Ectodermal cell (in vitro differentiated cells): ENCODE measurements around the gene ARL15.

Source experiments
- H3K27ac ChIP-seq: 2 replicates; pipeline ENCODE4 v1.7.0; 2013; ENCODE audit warnings: mild to moderate bottlenecking, low read depth, low read length; ENCODE audit not compliant: insufficient read depth, poor library complexity, severe bottlenecking
- H3K27me3 ChIP-seq: 2 replicates; pipeline ENCODE4 v1.7.0; 2013; ENCODE audit warnings: mild to moderate bottlenecking, low read length; ENCODE audit not compliant: insufficient read depth, control insufficient read depth, poor library complexity, severe bottlenecking
- H3K36me3 ChIP-seq: one replicate; pipeline ENCODE4 v1.7.0; 2013; ENCODE audit warnings: low read length; ENCODE audit not compliant: control insufficient read depth, insufficient read depth
- H3K4me1 ChIP-seq: one replicate; pipeline ENCODE4 v1.7.0; 2013; ENCODE audit warnings: low read length; ENCODE audit not compliant: control insufficient read depth, insufficient read depth
- H3K4me3 ChIP-seq: 2 replicates; pipeline ENCODE4 v1.7.0; 2013; ENCODE audit warnings: low read depth, low read length, control low read depth; ENCODE audit not compliant: insufficient read depth
- H3K9me3 ChIP-seq: 2 replicates; pipeline ENCODE4 v1.7.0; 2013; ENCODE audit warnings: mild to moderate bottlenecking, low read length, moderate library complexity; ENCODE audit not compliant: control insufficient read depth
- WGBS, 2 experiments: methylation state at CpG; one replicate each; pipeline ENCODE4 v1.1.7; 2013; ENCODE audit warnings: missing lambda C conversion rate in 2 of 2; 5-methylcytosine and 5-hydroxymethylcytosine counted together

ARL15 gene

DNA sequence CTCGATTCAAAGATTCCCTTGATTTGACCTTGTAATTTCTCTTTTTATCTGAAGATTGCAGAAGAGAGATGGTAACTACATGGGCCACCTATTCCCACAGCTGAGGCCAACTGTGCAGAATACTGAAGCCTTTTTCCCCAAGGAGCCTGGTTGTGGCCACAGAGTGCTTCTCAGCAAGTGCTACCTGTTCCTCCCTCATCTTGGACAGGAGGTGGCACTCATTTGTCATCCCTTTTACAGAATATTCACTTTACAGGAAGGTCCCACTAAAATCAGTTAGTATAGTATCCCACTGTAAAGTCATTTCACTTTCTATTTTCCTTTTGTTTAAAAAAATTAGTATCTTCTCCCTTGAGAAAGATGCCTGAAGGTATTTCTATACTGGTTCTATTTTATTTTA, 346.4 kb downstream of the ARL15 start:
- H3K9me3 ChIP-seq, result no peaks in the 10 kb centered on the region
- H3K4me3 ChIP-seq, result no peak overlapping the region
- H3K36me3 ChIP-seq, result no peaks in the 10 kb centered on the region
- no peaks in the 10 kb centered on the region for H3K4me1 ChIP-seq
- no peak overlapping the region for H3K27ac ChIP-seq
- no peaks in the 10 kb centered on the region for H3K27me3 ChIP-seq
- WGBS, 2 experiments, result 85 to 93% methylated on average over 1 of the region's 1 CpG

DNA sequence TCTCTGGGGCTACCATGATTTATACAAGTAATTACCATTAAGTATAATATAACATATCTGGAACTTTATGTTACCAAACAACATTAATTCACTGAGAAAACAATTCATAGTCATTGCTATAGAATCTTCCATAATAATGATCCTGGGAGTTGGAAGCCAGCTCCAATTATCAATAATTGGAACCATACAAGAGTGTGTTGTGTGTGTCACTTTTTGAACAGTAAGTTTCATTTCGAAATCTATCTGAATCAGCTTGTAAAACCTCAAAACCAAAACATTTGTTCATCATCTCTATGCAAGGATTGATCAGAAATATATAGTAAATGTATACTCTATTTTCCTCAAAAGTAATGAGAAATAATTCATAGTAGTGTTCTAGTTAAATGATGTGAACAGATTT, 348.1 kb downstream of the ARL15 start:
- WGBS, 2 experiments, result 100% methylated on average over 1 of the region's 1 CpG; no CpG with 5 or more reads in 1 of the 2 experiments
- no peak overlapping the region for H3K4me3 ChIP-seq
- no peaks in the 10 kb centered on the region for H3K4me1 ChIP-seq
- no peak overlapping the region for H3K27ac ChIP-seq
- H3K27me3 ChIP-seq, result no peaks in the 10 kb centered on the region
- no peaks in the 10 kb centered on the region for H3K9me3 ChIP-seq
- no peaks in the 10 kb centered on the region for H3K36me3 ChIP-seq

DNA sequence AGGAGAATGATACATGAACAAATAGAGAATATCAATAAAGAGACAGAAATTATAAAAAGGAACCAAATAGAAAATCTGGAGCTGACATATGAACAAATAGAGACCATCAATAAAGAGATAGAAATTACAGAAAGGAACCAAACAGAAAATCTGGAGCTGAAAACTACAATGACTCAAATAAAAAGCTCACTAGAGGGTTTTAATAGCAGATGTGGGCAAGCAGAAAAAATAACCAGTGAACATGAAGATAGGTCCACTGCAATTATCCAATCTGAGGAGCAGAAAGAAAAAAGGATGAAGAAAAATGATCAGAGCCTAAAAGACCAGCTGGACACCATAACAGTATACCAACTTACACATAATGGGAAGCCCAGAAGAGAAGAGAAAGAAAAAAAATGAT, 353.7 kb downstream of the ARL15 start:
- H3K4me1 ChIP-seq, result no peaks in the 10 kb centered on the region
- H3K27me3 ChIP-seq, result no peaks in the 10 kb centered on the region
- no peaks in the 10 kb centered on the region for H3K36me3 ChIP-seq
- no peaks in the 10 kb centered on the region for H3K9me3 ChIP-seq
- no peak overlapping the region for H3K4me3 ChIP-seq
- H3K27ac ChIP-seq, result no peak overlapping the region

DNA sequence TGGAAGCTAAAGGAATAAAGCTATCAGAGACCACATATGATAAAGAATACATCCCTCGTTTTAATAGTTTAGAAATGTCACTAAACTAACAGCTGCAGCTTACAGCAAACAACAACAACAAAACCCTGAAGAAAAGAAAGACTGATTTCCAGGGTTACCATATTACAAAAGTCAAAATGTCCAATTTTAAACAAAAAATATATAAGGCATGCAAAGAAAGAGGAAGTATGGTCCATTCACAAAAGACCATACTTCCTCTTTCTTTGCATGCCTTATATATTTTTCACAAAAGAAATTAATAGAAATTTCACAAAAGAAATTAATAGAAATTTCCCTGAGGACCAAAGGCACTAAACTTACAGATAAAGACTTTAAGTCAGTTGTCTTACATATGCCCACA, 354.2 kb downstream of the ARL15 start:
- H3K4me3 ChIP-seq, result no peak overlapping the region
- H3K27me3 ChIP-seq, result no peaks in the 10 kb centered on the region
- H3K36me3 ChIP-seq, result no peaks in the 10 kb centered on the region
- no peak overlapping the region for H3K27ac ChIP-seq
- no peaks in the 10 kb centered on the region for H3K9me3 ChIP-seq
- H3K4me1 ChIP-seq, result no peaks in the 10 kb centered on the region
- 100% methylated on average over 1 of the region's 1 CpG for WGBS, 2 experiments

DNA sequence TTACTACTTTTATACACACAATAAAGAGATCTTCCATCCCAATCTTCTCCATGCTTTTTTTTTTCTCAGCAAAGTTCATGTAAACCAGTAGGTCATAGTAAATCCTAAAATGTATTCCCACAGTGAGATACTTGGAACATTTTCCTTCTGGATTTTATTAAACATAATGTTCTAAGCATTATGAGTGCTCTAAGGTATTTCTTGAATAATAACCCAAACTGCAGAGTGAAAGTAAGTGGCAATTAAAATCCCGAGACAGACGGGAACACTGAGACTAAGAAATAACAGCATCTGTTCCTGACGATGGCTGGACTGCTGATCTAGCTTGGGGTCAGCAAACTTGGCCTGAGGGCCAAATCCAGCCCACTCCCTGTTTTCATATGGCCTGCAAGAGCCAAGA, 359.8 kb downstream of the ARL15 start:
- peaks cover 4% of the 10 kb centered on the region for H3K4me1 ChIP-seq
- 94 to 95% methylated on average over 3 of the region's 3 CpGs for WGBS, 2 experiments
- H3K4me3 ChIP-seq, result no peak overlapping the region
- no peak overlapping the region for H3K27ac ChIP-seq
- no peaks in the 10 kb centered on the region for H3K27me3 ChIP-seq
- H3K36me3 ChIP-seq, result no peaks in the 10 kb centered on the region
- H3K9me3 ChIP-seq, result no peaks in the 10 kb centered on the region

DNA sequence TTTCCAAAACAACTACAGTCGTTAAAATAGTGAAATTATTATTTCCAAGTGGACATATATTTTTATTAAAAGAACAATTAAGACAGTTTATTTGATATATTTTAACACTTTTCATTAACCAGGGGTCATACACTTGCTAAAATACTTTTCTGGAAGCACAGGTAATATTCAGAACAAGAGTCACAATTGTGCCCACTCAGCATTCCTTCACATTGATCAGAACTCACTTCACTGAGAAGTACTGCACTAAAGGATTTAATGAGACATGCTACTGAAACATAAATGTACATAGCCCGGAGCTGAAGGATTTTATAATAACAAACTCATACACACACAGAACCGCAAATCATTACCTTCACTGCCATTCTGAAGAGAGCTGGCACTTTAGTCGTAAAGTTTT, 361.8 kb downstream of the ARL15 start:
- Histone ChIP-seq H3K4me3 (no peak overlapping the region), H3K36me3 (no peaks in the 10 kb centered on the region), H3K4me1 (peaks cover 4% of the 10 kb centered on the region), H3K9me3 (no peaks in the 10 kb centered on the region), H3K27ac (no peak overlapping the region), H3K27me3 (no peaks in the 10 kb centered on the region)
- WGBS, 2 experiments, result 86 to 98% methylated on average over 2 to 3 of the region's 4 CpGs

DNA sequence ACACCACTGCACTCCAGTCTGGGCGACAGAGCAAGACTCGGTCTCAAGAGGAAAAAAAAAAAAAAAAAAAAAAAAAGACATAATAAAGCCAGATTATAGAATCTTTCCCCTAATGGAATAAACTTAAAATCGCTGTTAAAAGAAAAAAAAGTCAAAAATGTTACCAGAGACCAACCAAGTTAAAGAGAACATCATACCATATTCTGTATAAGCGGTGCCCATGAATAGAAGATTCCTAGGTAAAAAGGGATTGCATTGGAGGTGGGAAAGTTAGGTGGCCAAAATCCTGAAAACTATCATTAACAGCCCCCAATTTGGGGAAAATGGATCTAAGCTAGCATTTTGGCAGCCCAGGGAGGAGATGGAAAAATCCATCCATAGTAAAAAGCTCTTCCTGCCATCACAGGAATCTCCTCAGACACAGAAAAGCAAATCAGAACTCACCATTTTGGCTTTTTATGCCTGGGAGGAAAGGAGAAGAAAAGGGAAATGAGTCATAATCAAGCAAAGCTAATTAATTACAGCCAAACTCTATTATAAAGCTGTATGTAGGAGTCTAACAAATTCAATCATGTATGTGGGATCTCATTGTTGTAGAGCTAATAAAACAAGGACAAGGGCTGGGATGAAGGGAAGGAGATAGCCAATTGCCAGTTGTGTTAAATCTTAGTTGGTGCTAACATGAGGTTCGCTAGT, 363.8 kb downstream of the ARL15 start:
- Histone ChIP-seq H3K4me1 (peaks cover 4% of the 10 kb centered on the region), H3K9me3 (no peaks in the 10 kb centered on the region), H3K27me3 (no peaks in the 10 kb centered on the region), H3K27ac (no peak overlapping the region), H3K36me3 (no peaks in the 10 kb centered on the region), H3K4me3 (no peak overlapping the region)
- 96 to 97% methylated on average over 2 to 5 of the region's 5 CpGs for WGBS, 2 experiments

DNA sequence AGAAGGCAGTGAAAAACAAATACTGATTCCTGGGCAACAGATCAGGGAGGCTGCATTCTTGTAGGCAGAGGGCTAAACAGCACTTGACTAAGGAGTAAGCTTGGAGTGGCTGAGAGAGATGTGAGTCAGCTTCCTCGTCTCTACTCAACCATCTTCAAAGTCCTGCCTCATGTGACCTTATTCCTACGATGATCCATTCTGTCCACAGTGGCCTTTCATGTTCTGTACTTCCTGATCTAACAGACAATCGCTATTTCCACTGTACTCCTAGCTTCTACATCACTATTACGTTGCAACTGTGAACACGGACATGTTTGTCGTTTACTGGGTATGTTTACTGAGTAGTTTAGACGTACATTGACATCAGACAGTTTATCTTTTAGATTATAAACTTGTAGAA, 365.4 kb downstream of the ARL15 start:
- Histone ChIP-seq H3K4me3 (no peak overlapping the region), H3K27me3 (no peaks in the 10 kb centered on the region), H3K27ac (no peak overlapping the region), H3K4me1 (peaks cover 4% of the 10 kb centered on the region), H3K36me3 (no peaks in the 10 kb centered on the region), H3K9me3 (no peaks in the 10 kb centered on the region)
- 94 to 95% methylated on average over 7 of the region's 7 CpGs for WGBS, 2 experiments

DNA sequence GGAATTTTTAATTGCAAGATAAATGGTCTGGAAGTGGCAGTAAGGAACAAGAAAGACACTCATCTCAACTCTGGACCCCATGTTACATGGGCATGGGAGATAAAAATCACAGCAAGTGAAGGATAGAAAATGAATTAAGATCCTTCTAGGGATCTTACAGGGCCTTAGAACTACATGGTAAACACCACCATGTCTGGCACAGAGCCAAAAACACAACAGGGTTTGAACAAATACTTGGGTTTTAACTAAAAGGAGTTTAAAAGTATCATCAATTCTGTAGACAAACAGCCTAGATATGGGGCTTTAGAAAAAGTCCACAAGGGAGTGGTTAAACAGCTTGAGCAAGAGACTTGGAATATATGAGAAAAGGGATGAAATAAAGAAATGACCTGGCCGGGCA, 366.4 kb downstream of the ARL15 start:
- H3K4me3 ChIP-seq, result no peak overlapping the region
- H3K27ac ChIP-seq, result no peak overlapping the region
- no peaks in the 10 kb centered on the region for H3K9me3 ChIP-seq
- H3K4me1 ChIP-seq, result peaks cover 4% of the 10 kb centered on the region
- no peaks in the 10 kb centered on the region for H3K27me3 ChIP-seq
- 87 to 94% methylated on average over 1 of the region's 1 CpG for WGBS, 2 experiments
- no peaks in the 10 kb centered on the region for H3K36me3 ChIP-seq

DNA sequence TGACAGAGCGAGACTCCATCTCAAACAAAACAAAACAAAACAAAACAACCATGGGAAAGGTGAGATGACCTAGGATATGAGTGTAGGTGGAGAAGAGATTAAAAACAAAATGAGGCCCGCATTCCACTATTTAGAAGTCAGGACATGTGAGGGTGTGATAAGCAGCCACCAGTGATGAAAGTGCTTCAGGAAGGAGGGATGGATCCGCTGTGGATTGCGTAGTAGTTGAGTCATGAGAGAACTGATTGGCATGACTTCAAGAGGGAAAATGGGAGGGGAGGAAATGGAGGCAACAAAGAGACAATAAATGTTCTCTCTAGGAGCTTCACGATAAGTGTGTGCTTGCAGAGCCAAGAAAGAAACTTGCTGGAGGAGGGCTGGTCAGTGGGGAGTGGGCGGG, 367.6 kb downstream of the ARL15 start:
- H3K9me3 ChIP-seq, result no peaks in the 10 kb centered on the region
- H3K4me3 ChIP-seq, result no peak overlapping the region
- peaks cover 3% of the 10 kb centered on the region for H3K4me1 ChIP-seq
- no peak overlapping the region for H3K27ac ChIP-seq
- H3K36me3 ChIP-seq, result no peaks in the 10 kb centered on the region
- WGBS, 2 experiments, result 88 to 93% methylated on average over 5 to 6 of the region's 6 CpGs
- H3K27me3 ChIP-seq, result no peaks in the 10 kb centered on the region

DNA sequence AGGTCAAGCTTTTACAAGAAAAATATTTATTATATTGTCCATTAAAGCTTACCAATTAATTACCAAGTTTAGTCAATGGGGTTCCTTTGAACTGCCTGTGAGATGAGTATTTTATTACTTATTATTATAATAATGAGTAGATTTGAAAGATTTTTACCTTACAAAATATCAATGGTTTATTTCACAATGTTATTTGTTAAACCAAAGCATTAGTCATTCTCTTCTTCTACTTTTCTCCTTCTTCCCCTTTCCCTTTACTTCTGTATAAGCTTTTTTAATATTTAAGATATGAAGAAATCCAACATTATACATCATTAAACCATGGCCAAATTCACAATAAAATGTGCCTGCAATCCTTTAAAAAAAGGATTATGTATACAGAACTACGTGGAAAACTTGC, 369.5 kb downstream of the ARL15 start:
- no peaks in the 10 kb centered on the region for H3K9me3 ChIP-seq
- no peaks in the 10 kb centered on the region for H3K27me3 ChIP-seq
- H3K4me1 ChIP-seq, result no peaks in the 10 kb centered on the region
- H3K27ac ChIP-seq, result no peak overlapping the region
- no peak overlapping the region for H3K4me3 ChIP-seq
- 100% methylated on average over 1 of the region's 1 CpG; no CpG with 5 or more reads in 1 of the 2 experiments for WGBS, 2 experiments
- no peaks in the 10 kb centered on the region for H3K36me3 ChIP-seq
